Activated naive CD4-positive, alpha-beta T cell treated with anti-CD3 and anti-CD28 coated beads, Interleukin-2, amount 50 U/mL, for 16 hours (primary cell): ENCODE results near the gene ZCWPW2.

ENCODE experiments used
- DNase-seq: peaks from one replicate; pipeline ENCODE4 v3.0.0-alpha.2; 2020

Gene ZCWPW2

GRCh38 chr3:28348629-28349468 is at the start of gene ZCWPW2, which contains the start of gene AZI2:
ZCWPW2 (plus strand) TSS chr3:28348721; CDS start chr3:28413069, 64,348 bp downstream.
AZI2 (minus strand) TSS chr3:28348824; CDS start chr3:28340617, 8,207 bp downstream.
- peak; percentile 93 for DNase-seq

GRCh38 chr3:28299705-28300104 is 48.8 kb upstream of the ZCWPW2 start:
- DNase-seq = no peak

DNA sequence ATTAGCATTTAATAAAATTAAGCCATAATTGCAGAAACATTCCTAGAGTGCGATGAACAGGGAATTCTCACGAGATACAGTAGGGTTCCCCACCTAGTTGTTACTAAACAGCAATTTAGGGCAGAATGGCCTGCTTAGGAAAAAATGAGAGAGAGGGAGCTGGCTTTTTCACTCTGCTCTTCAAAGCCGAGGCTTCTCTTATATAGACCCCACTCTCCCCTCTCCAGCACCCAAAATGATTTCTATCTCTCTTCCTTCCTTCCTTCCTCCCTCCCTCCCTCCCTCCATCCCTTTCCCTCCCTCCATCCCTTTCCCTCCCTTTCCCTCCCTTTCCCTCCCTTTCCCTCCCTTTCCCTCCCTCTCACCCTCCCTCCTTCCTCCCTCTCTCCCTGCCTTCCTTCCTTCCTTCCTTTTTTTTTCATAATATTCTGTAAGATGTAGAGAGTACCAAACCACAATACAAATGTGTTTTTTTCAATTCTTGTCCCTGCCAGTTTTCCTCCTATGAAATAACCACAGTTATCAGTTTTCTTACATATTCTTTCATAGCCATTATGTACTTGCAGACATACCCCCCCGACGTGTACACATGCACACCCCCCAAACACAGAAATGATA is 48.1 kb upstream of the ZCWPW2 start:
- DNase-seq = no peak

GRCh38 chr3:28301688-28302087 is 46.8 kb upstream of the ZCWPW2 start:
- DNase-seq = no peak

DNA sequence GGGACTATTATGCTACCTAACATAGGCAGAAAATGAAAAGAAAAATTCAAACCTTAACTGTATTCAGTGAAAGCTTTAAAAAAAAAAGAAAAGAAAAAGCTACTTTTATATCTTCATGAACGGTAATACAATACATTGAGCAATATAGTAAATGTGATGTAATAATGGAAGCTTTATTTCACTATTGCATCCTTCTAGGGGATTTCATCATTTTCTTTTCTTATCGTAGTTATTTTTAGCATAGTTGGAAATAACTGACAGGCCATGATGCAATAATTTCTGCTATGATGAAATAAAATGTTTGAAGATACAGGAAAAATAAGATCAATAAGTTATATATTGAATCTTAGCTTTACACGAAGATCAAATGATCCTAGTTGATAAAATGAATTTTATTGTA is 40.3 kb upstream of the ZCWPW2 start:
- no peak for DNase-seq

DNA sequence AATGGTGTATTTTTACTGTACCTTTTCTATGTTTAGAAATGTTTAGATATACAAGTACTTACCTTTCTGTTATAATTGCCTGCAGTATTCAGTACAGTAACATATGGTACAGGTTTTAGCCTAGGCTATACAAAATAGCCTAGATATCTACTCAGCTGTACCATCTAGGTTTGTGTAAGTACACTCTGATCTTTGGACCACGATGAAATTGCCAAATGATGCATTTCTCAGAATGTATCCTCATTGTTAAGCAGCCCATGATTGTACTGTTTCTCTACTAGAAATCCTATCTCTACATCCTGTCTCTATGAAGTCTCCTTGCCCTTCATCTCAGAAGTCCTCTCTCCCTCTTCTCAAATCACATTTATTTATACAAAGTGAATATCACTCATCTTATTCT is 32.8 kb upstream of the ZCWPW2 start:
- DNase-seq = no peak

GRCh38 chr3:28316226-28316625 is 32.3 kb upstream of the ZCWPW2 start:
- no peak for DNase-seq

DNA sequence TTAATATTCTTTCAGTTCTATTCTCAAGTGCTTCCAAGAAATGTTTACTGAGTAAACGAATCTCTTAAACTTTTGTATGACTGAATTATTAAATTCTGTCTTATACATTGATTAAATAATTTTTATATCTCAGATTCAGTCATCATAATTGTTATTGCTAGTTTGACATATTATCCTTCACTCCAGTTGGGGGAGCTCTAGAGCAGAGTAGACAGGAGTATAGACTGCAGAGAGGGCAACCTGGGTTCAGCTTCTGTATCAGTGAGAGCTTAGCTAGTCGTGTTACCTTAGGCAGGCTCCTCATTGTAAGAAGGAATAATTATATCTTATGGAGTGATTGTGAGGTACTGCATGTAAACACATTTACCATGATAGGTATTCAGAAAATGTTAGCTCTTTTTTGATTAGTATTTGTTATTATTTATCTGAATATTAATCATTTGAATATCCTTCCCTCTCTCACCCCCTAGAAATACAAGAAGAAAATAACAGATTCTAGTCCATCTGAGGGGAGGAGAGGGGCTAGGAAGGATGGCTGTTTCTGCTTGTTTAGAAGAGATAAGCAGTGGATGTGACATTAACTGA is 31.0 kb upstream of the ZCWPW2 start:
- DNase-seq = peak; percentile 10

DNA sequence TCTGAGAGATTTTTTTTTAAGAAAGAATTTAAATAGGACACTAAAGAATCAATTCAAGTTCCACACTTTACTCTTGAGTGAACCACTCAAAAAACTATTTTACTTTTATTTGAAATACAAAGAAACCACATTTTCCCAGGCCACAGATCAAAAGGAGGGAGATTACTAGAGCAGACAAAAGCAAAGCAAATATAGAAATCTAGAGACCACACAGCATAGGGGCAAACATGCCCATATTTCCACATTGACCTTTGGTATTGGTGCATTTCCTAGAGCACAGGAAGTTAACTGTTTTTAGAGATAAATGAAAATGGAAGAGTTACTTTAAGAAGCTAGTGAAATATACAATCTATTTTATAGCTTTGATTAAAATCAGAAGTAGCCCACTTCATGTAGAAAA is 27.5 kb upstream of the ZCWPW2 start:
- no peak for DNase-seq

GRCh38 chr3:28322464-28322863 is 26.1 kb upstream of the ZCWPW2 start:
- no peak for DNase-seq

- peak; percentile 17 for DNase-seq
These were observed 22.0 kb upstream of the ZCWPW2 start for GRCh38 chr3:28326458-28326926.

DNA sequence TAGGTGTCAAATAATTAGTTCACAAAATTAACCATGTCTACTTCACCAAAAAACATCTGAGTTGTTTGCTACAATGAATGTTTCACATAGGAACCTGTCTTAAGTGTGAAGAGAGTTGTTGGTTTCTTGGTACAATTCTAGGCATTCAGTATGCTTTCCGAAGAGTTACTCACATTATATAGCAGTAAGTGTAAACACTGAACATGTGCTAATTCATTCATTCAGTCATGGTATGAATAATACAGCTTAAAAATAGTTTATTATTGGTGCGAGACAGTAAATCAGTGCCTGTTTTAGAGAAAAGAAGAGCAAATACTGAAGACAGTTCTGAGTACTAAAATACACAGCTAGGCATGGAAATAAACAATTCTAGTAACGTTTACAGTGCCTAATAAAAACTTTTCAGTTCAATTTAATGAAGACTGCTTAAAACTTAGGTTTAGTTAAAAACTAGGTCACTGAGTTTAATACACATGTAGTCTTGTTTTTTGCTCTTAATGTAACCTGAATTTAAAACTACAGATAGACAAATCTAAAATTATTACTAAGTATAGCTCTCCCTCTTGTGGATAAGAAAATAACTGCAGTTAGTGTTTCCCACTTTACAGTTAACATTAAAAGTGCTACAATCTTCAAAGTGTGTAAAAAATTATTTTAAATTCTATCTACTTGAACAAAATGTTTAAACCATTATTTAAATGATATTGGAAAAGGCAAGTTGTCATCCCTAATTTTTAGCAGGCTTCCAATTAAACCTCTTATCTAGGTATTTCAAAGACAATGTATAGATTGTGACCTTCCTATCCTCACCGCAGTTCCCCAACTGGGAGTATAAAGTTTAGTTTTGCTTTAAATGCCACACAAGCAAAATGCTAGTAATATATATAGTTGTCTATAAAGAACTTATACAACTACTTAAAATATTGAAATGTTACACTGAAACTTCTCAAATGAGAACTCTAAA is 20.1 kb upstream of the ZCWPW2 start:
- no peak for DNase-seq

DNA sequence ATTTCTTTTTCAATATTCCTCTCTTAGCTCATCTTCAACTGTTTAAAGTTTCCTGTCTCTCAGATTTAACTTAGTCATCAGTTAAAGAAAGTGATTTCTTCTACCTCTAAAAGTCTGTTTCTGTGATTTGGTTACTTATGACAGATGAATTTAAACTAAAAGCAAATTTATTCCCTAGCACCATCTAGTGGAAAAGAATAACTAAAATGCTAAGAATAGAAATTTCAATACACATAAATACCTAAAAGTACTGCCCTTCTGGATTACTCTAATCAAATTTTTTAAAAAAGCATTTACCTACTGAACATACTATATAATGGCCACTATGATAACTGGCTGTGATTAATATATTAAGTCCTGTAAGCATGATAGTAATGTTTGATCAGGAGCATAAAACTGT is 14.0 kb upstream of the ZCWPW2 start:
- DNase-seq = no peak

DNA sequence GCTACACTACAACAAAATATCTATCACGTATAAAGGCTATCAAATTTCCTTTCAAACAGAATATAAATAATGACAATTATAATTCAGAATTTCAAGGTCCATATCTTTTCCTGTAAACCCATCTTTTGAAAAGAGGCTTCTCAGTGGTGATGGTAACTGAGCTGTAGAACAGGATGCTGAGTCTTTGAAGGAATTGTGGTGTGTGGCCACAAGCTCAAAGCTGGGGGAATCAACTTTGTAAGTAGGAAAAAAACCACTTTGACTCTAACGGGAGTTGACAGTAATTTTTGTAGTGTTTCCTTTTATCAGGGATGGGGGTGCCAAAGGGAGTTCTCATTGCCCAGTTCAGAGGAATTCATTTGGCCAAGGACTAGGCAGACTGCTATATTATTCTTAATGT is 13.3 kb upstream of the ZCWPW2 start:
- DNase-seq = no peak

DNA sequence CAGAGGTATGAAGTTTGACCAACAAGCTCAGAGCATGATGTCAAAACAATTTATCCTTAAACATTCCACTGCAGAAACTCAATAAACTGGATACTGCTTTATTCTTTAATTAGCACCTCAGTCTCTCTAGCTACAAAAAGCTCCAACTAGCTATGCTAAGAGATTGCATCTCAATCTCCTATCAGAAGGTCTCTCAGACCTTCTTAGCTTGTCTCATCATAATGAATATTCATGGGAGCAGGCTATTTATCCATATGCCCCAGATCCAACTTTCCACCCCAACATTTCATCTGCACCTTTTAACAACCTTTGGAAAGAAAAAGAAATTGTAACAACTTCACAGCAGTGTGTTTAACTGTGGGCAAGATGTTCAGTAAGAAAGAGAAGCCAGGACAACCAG is 11.3 kb upstream of the ZCWPW2 start:
- DNase-seq = no peak

DNA sequence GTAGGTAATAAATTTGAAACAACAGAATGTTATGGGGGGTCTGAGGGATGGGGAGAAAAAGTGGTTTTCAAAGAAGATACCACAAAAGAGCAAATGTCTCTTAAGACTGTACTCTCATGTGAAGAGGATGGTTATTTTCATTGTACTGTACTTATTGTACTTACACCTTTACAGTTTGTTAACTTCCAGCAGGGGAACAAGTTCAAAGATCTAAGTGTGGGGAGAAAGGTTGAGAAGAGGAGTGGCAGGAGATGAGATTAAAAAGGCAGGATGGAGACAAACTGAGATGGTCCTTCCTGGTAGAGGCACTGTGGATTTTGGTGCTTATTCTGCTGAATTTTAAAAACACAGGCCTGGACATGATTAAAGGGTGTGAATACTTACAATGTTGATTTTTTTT is 5.4 kb upstream of the ZCWPW2 start:
- no peak for DNase-seq

DNA sequence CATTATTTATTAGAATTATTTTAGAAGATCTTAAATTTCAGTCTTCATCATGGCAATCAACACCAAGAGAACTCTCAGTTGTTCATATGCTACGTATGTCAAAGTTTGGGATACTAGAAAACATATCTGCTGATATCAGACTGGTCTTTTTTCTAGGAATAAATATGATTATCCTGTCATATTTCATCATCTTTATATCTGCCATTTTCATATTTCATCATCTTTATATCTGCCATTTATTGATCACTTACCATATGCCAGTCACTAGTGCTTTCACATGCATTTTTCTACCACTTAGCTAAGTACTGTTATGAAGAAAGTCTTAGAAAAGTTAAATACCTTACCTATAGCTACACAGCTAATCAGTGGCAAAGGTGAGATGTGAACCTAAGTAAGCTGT is 2.8 kb upstream of the ZCWPW2 start:
- DNase-seq = no peak

DNA sequence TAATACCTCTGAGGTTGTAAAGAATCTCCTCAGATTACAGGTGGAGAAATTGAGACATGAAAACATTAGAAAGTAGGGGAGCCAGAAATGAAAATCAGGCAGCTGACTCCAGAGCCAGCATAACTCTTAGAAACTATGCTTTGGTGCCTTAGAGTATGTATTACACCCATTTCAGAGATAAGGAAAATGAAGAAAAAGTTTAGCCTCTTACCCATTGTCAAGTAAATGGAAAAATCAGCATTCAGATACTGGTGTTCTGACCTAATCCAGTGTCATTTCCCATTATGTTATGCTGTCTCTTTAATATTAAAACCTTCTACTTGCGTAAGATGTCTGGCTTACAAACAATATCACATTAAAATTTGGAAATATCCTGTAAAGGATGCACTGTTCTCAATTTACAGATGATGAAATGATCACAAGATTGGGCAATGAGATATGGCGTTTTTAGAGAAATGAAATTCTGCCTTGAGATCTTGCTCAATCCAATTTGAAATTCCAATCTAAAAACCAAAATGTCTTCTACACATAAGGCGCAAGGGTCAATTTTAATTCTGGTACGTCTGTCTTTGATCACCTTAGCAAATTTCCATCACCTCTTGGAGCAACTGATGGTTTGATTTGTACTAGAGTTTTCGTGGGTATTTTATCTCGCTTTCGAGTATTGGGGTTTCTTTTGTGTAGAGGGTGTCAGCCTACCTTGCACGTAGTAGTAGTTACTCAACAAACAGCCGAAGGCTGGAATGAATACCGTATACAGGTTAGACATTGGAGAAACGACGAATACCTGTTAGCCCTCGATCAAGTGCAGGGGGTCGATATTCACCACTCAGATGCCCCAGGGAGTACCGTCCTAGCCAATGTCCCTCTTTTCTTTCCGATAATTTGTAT is 902 bp upstream of the ZCWPW2 start:
- DNase-seq = no peak

- DNase-seq = no peak
These were observed 274 bp upstream of the ZCWPW2 start for GRCh38 chr3:28348265-28348628.

- no peak for DNase-seq
These were observed 1.0 kb downstream of the ZCWPW2 start for GRCh38 chr3:28349469-28350000.

GRCh38 chr3:28376424-28376823 is 27.9 kb downstream of the ZCWPW2 start:
- DNase-seq = no peak
